Thymus (tissue), 11 donors: ENCODE measurements around the gene CCDC60. TPM values are rescaled to one million over a fixed set of nuclear protein-coding genes. Genes with fewer than 3 reads are reported as not detected.

Experiments used
- DNase-seq, 9 donors: peaks; one replicate each; pipeline ENCODE4 v3.0.0-alpha.2; 2013; ENCODE audit warnings: low spot score in 9 of 9, low read depth in 6 of 9, missing footprints in 1 of 9
- H3K27ac ChIP-seq, 2 donors: one replicate each; pipeline ENCODE4 v1.5.1; 2013; ENCODE audit warnings: control low read depth in 1 of 2, low read depth in 1 of 2, low read length in 1 of 2, mild to moderate bottlenecking in 1 of 2, moderate library complexity in 1 of 2
- H3K27me3 ChIP-seq, 2 donors: one replicate each; pipeline ENCODE4 v1.5.1; 2013; ENCODE audit warnings: low read length in 1 of 2; ENCODE audit not compliant: control insufficient read depth in 2 of 2, insufficient read depth in 1 of 2
- H3K36me3 ChIP-seq, 2 donors: one replicate each; pipeline ENCODE4 v1.5.1; 2013; ENCODE audit warnings: low read length in 1 of 2, mild to moderate bottlenecking in 1 of 2, moderate library complexity in 1 of 2; ENCODE audit not compliant: control insufficient read depth in 2 of 2, insufficient read depth in 2 of 2
- H3K4me1 ChIP-seq, 2 donors: one replicate each; pipeline ENCODE4 v1.5.1; 2013; ENCODE audit warnings: low read length in 2 of 2; ENCODE audit not compliant: control insufficient read depth in 2 of 2, insufficient read depth in 2 of 2
- H3K4me3 ChIP-seq, 2 donors: one replicate each; pipeline ENCODE4 v1.5.1; 2013; ENCODE audit warnings: low read length in 2 of 2, control low read depth in 1 of 2, mild to moderate bottlenecking in 1 of 2
- H3K9me3 ChIP-seq, 2 donors: one replicate each; pipeline ENCODE4 v1.5.1; 2013; ENCODE audit warnings: low read length in 1 of 2, mild to moderate bottlenecking in 1 of 2; ENCODE audit not compliant: control insufficient read depth in 2 of 2, insufficient read depth in 1 of 2
- WGBS: extraction: QIAGEN DNeasy Blood & Tissue Kit; methylation state at CpG from one replicate; pipeline ENCODE4 v1.1.7; 2013; 5-methylcytosine and 5-hydroxymethylcytosine counted together
- polyA plus RNA-seq: library from polyadenylated mRNA; stranded (reverse); fragments of 200-250 nt; gene quantifications from one replicate; pipeline ENCODE4 v1.2.3, GENCODE V29; 2013
- total RNA-seq: library from RNA; stranded (reverse); fragments of 120-200 nt; gene quantifications from one replicate; pipeline ENCODE4 v1.2.4, GENCODE V29; 2013
- donor health status: healthy.

CCDC60 gene
- total and polyA plus RNA-seq, 2 donors, result 0.37 to 0.52 TPM

DNA sequence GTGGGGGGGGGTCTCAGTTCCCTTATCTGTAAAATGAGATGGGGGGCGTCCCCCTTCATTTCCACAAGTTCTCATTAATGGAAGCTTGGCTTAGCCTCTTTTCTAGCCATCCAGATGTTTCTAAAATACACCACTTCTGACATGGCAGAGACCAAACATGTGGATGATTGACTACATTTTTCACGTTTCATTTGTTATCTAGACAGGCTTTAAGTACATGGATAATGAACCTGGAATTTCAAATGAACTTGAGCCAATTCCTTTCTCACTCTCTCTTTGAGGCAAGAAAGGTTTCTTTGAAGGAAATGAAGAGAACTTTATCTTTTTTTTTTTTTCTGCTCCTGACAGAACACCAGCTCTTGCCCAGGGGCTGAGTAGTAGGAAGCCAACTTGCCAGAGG, 39.1 kb downstream of the CCDC60 start:
- WGBS, result 83% methylated on average over 2 of the region's 2 CpGs
- no peak overlapping the region for H3K27ac ChIP-seq

GRCh38 chr12:119374635-119375034, 40.1 kb downstream of the CCDC60 start:
- no peak for DNase-seq
- peaks cover 0 to 5% of the 10 kb centered on the region in 2 donors for H3K4me1 ChIP-seq
- no peaks in the 10 kb centered on the region for H3K27me3 ChIP-seq
- H3K9me3 ChIP-seq, result no peaks in the 10 kb centered on the region
- no peak overlapping the region for H3K27ac ChIP-seq
- 89% methylated on average over 4 of the region's 4 CpGs for WGBS
- H3K4me3 ChIP-seq, result no peak overlapping the region
- H3K36me3 ChIP-seq, result no peaks in the 10 kb centered on the region

More for the DNA sequence above, 39.1 kb downstream of the CCDC60 start:
- Histone ChIP-seq H3K36me3 (no peaks in the 10 kb centered on the region), H3K27me3 (no peaks in the 10 kb centered on the region), H3K9me3 (no peaks in the 10 kb centered on the region), H3K4me3 (no peak overlapping the region), H3K4me1 (peaks cover 0 to 8% of the 10 kb centered on the region in 2 donors)
- peak in 1 of 9 donors; percentile 12 for DNase-seq

- Histone ChIP-seq H3K27ac (no peak overlapping the region), H3K9me3 (no peaks in the 10 kb centered on the region), H3K36me3 (no peaks in the 10 kb centered on the region), H3K4me1 (peaks cover 0 to 4% of the 10 kb centered on the region in 2 donors), H3K4me3 (no peak overlapping the region), H3K27me3 (no peaks in the 10 kb centered on the region)
- no peak for DNase-seq
- WGBS, result 58% methylated on average over 7 of the region's 7 CpGs
These were observed 40.8 kb downstream of the CCDC60 start for GRCh38 chr12:119375075-119375882.

DNA sequence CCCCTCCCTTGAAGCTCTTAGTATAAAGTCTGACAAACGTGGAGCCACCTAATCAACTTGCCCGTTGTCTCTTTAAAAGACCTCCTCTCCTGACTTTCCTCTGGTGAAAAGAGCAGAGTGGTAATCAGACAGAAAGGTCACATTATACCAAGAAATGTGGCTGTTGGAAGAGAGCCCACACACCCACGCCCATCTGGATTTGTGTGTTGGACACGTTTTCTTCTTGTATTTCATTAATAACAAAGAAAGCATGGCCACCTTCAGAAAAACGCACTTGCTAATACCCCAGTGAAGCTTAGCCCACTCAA, 41.3 kb downstream of the CCDC60 start:
- H3K9me3 ChIP-seq, result no peaks in the 10 kb centered on the region
- H3K4me3 ChIP-seq, result no peak overlapping the region
- 47% methylated on average over 5 of the region's 5 CpGs for WGBS
- H3K4me1 ChIP-seq, result peaks cover 0 to 4% of the 10 kb centered on the region in 2 donors
- no peaks in the 10 kb centered on the region for H3K27me3 ChIP-seq
- no peak overlapping the region for H3K27ac ChIP-seq
- peak in 1 of 9 donors; percentile 18 for DNase-seq
- H3K36me3 ChIP-seq, result no peaks in the 10 kb centered on the region

GRCh38 chr12:119378903-119379302, 44.4 kb downstream of the CCDC60 start:
- Histone ChIP-seq H3K9me3 (no peaks in the 10 kb centered on the region), H3K36me3 (no peaks in the 10 kb centered on the region), H3K27me3 (no peaks in the 10 kb centered on the region), H3K4me3 (no peak overlapping the region), H3K27ac (no peak overlapping the region), H3K4me1 (peaks cover 0 to 4% of the 10 kb centered on the region in 2 donors)
- WGBS, result 89% methylated on average over 4 of the region's 4 CpGs
- DNase-seq, result no peak

DNA sequence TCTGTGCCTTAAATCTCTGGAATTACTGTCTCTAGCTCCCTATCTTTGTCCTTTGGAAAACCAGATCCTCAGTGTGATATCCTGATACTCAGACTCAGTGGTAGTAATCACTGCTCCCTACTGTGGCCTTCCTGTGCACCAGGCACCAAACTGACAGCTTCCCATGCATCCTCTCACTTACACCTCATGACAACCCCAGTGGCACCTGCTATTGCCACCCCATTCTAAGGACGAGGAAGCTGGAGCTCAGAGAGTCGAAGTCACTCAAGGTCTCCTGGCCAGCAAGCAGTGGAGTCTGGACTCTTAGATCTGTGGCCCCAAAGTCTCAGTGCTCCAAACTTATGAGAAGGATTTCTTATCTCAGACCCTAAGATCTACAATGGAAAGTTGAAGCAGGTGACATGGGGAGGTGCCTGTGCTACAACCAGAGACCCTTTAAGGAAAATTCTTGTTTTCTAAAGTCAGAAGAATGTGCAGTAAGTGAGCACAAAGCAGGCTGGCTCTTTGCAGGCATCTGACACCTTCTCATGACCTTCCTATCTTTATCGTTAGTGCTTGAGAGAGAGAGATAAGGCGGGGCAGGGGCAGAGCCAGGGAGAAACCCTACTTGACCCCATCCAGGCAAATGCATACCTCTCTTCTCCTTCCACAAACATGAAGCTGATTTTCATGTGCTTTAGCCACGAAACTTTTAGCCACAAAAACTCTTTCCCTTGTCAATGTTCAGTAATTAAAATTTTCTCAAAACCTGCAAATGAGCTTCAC, 47.1 kb downstream of the CCDC60 start:
- Histone ChIP-seq H3K27ac (no peak overlapping the region), H3K4me1 (peaks cover 0 to 3% of the 10 kb centered on the region in 2 donors), H3K9me3 (no peaks in the 10 kb centered on the region), H3K36me3 (no peaks in the 10 kb centered on the region), H3K27me3 (no peaks in the 10 kb centered on the region), H3K4me3 (no peak overlapping the region)
- DNase-seq, result no peak
- WGBS, result 78% methylated on average over 5 of the region's 5 CpGs

DNA sequence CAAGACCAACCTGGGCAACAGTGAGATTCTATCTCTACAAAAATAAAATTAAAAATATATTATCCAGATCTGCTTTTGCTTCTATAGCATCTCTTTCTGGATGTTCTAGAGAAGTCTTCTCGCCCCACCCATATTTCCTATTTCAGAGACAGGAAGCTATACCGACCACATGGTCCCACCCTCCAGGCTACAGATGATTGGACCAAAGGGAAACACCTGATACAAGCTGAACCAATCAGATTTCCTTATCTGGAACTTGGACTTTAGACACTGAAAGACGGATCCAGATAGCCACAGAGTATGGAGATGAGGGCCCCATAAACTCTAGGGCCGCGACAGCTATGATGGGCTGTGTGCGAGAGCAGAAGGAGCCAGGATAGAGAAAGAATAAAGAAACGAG, 48.7 kb downstream of the CCDC60 start:
- no peak overlapping the region for H3K4me3 ChIP-seq
- H3K27ac ChIP-seq, result no peak overlapping the region
- H3K4me1 ChIP-seq, result peaks cover 0 to 3% of the 10 kb centered on the region in 2 donors
- DNase-seq, result no peak
- H3K36me3 ChIP-seq, result no peaks in the 10 kb centered on the region
- WGBS, result 91% methylated on average over 7 of the region's 7 CpGs
- H3K27me3 ChIP-seq, result no peaks in the 10 kb centered on the region
- H3K9me3 ChIP-seq, result no peaks in the 10 kb centered on the region

- WGBS, result 87% methylated on average over 5 of the region's 5 CpGs
- no peak for DNase-seq
- no peak overlapping the region for H3K27ac ChIP-seq
- no peak overlapping the region for H3K4me3 ChIP-seq
- no peaks in the 10 kb centered on the region for H3K36me3 ChIP-seq
- H3K4me1 ChIP-seq, result peaks cover 0 to 3% of the 10 kb centered on the region in 2 donors
- H3K9me3 ChIP-seq, result no peaks in the 10 kb centered on the region
- no peaks in the 10 kb centered on the region for H3K27me3 ChIP-seq
These were observed 49.8 kb downstream of the CCDC60 start for GRCh38 chr12:119384340-119384739.

DNA sequence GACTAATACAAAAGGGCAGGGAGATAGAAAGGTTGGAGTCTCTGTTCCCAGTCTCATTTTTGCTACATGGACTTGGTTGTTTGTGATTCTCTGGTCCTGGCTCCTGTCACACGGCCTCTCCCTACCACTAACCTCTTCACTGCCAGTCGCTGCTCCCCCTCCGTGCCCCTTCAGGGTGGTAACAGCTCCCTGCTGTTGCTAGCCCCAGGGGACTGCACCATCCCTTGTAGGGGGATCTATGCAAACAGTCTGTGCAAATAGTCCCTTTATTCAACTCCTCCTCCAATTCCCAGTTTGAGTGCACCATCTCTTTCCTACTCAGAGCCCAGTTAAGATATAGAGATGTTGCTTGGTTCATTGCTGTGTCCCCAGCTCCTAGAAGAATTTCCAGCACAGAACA, 51.1 kb downstream of the CCDC60 start:
- DNase-seq, result no peak

More for the DNA sequence above, 51.1 kb downstream of the CCDC60 start:
- Histone ChIP-seq H3K36me3 (no peaks in the 10 kb centered on the region), H3K27ac (no peak overlapping the region), H3K4me1 (peaks cover 0 to 3% of the 10 kb centered on the region in 2 donors), H3K9me3 (no peaks in the 10 kb centered on the region), H3K4me3 (no peak overlapping the region), H3K27me3 (no peaks in the 10 kb centered on the region)
- 61% methylated on average over 3 of the region's 3 CpGs for WGBS
